ENCODE data around the gene C5orf15. TPM values are rescaled to one million over a fixed set of nuclear protein-coding genes. Genes with fewer than 3 reads are reported as not detected.

The C5orf15 gene
- total RNA-seq, 1 donor from 2014 or later = 33.4 TPM

DNA sequence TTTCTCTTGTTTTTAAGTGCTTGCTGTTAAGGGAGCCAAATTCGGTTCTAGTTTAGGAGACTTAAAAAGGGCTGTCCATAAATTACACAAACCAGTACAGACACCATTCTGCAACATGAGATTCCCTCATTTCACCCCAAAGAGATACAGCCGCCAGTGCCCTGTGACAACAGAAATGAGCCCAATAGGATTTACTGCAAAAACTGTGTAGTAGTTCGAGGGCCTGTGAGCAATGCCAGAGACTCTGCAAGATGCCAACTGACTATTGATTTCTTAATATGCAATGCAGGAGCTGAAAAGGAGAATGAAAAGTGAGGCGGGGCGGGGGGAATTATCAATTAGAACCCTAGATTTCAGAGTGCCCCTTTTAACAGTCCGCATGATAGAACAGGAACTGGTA lies 5.7 kb upstream of the C5orf15 start:
- H3K36me3 ChIP-seq = peaks cover 75% of the 10 kb centered on the region
- intact Hi-C loops (cut with DNase I) = no loop called here

DNA sequence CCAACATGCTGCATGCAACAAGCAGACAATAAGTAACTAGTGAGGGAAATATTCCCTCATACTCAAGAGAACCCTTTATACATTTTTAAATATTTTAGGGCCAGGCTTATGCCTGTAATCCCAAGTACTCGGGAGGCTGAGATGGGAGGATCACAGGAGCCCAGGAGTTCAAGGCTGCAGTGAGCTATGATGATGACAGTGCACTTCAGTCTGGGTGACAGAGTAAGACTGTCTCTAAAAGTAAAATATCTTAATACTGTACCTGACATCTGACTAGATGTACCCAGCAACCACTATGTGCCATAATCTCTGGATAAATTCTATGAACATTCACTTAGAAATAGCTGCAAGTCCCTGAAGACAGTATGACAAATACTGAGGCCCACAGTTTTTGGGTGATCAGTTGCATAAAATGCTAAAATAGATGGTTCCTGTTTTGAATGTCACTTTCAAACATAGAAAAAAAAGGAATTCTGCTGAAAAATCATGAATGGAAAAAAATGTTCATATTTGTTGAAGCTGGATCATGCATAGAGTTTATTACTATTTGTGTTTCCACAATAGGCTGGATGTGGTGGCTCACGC lies 2.0 kb upstream of the C5orf15 start:
- no peaks in the 10 kb centered on the region for H3K9me3 ChIP-seq
- no peak for ATAC-seq
- H3K27ac ChIP-seq = peak overlapping the region; percentile 31
- intact Hi-C loops (cut with DNase I) = no loop called here
- no peaks in the 10 kb centered on the region for H3K27me3 ChIP-seq
- peaks cover 10% of the 10 kb centered on the region for H3K4me1 ChIP-seq
- DNase-seq = no peak
- TF ChIP-seq, protein P1, sequence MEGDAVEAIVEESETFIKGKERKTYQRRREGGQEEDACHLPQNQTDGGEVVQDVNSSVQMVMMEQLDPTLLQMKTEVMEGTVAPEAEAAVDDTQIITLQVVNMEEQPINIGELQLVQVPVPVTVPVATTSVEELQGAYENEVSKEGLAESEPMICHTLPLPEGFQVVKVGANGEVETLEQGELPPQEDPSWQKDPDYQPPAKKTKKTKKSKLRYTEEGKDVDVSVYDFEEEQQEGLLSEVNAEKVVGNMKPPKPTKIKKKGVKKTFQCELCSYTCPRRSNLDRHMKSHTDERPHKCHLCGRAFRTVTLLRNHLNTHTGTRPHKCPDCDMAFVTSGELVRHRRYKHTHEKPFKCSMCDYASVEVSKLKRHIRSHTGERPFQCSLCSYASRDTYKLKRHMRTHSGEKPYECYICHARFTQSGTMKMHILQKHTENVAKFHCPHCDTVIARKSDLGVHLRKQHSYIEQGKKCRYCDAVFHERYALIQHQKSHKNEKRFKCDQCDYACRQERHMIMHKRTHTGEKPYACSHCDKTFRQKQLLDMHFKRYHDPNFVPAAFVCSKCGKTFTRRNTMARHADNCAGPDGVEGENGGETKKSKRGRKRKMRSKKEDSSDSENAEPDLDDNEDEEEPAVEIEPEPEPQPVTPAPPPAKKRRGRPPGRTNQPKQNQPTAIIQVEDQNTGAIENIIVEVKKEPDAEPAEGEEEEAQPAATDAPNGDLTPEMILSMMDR (IDR thresholded peaks at IDR 0.05) = no peak
- H3K4me3 ChIP-seq = no peak overlapping the region
- H3K36me3 ChIP-seq = peaks cover 40% of the 10 kb centered on the region

More for the DNA sequence above, 5.7 kb upstream of the C5orf15 start:
- ATAC-seq (no peak), DNase-seq (no peak)
- Histone ChIP-seq H3K4me3 (no peak overlapping the region), H3K27ac (no peak overlapping the region), H3K4me1 (peaks cover 3% of the 10 kb centered on the region), H3K27me3 (no peaks in the 10 kb centered on the region), H3K9me3 (no peaks in the 10 kb centered on the region)
- TF ChIP-seq, protein P1 (IDR thresholded peaks at IDR 0.05) = no peak

DNA sequence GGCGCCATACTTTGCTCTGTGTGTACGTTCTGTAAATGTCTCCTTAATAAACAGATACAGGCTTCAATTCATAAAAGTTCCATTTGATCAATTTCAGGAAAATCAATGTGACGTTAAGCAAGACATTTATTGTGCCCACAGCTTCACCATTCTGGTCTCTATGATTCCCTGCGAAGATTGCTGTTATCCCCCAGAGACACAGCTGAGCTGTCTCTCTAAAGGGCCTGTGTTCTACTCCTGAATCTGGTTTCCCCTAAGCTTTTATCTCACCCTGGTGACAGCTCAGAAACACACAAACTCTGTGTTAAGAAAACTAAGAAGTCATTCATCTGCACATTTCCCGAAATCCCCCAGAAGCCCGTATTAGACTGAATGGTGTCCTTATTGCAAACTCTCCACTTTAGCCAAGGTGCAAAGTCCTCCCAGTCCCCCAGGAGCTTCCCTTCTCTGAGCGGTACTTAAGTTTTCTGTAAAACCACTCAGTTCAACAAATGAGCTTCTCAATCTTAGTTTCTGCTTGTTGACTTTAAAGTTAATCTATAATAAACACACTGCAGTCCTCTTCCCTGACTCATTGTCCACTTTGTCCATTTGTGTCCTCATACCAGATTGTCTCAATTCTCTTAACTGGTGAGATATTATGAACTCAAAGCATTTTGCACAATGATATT lies 1.4 kb upstream of the C5orf15 start:
- H3K4me3 ChIP-seq = no peak overlapping the region
- no peak for DNase-seq
- H3K4me1 ChIP-seq = peaks cover 10% of the 10 kb centered on the region
- H3K27me3 ChIP-seq = no peaks in the 10 kb centered on the region
- intact Hi-C loops (cut with DNase I) = no loop called here
- H3K27ac ChIP-seq = peak overlapping the region; percentile 91
- TF ChIP-seq, protein P1 (IDR thresholded peaks at IDR 0.05) = no peak
- ATAC-seq = no peak
- no peaks in the 10 kb centered on the region for H3K9me3 ChIP-seq
- peaks cover 34% of the 10 kb centered on the region for H3K36me3 ChIP-seq

DNA sequence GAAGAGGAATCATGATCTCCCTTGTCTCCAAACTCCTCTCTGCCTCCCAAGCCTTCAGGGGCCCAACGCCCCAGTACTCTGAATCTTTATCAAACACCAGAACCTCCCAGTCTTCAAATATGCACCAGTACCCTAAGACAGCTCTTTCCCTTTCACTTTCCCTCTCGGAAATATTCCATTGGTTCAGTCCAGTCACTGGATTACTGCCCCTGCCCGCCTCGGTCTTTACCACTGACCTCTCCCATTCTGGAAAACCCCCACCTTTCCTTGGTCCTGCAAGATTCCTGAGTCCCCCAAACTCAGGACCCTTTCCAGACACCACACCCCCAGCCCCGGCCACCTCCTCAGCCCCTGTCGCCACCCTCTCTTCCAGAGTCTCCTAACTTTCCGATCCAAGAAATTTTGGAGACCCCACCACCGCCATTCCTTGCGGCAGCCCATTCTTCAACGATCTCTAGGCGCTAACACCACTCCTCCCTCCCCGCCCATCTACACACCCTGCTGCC lies 674 bp downstream of the C5orf15 start:
- H3K27ac ChIP-seq = peak overlapping the region; percentile 91
- peak overlapping the region; percentile 81 for H3K4me3 ChIP-seq
- TF ChIP-seq, protein P1 (IDR thresholded peaks at IDR 0.05) = no peak
- peaks cover 13% of the 10 kb centered on the region for H3K36me3 ChIP-seq
- intact Hi-C loops (cut with DNase I) = no loop called here
- H3K27me3 ChIP-seq = no peaks in the 10 kb centered on the region
- H3K4me1 ChIP-seq = peaks cover 10% of the 10 kb centered on the region
- no peaks in the 10 kb centered on the region for H3K9me3 ChIP-seq
- ATAC-seq = peak; percentile 37
- no peak for DNase-seq

DNA sequence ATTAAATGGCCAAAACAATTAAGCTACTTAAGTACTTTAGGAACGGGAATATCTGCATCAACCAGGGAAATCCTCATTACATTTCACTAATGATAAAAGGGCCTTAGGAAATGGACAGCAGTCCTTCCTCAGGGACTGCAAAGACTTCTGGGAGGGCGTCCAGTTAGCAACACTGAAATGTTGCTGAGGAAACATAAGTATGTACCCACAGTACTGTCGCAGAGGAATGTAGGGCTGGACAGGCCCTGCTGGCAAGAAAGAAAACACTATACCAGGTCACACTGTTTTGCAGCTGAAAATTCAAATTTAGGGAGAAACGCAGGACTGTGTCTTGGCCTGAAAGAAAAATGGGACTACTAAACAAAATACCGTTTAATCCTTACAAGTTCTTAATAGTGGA lies 1.3 kb downstream of the C5orf15 start:
- intact Hi-C loops (cut with DNase I) = no loop called here
- TF ChIP-seq, protein P1 (IDR thresholded peaks at IDR 0.05) = no peak
- Histone ChIP-seq H3K27ac (no peak overlapping the region), H3K36me3 (peaks cover 7% of the 10 kb centered on the region), H3K4me1 (peaks cover 10% of the 10 kb centered on the region), H3K9me3 (no peaks in the 10 kb centered on the region), H3K27me3 (no peaks in the 10 kb centered on the region), H3K4me3 (peak overlapping the region; percentile 81)
- ATAC-seq (no peak), DNase-seq (no peak)
